ENCODE data around the gene SLITRK1. TPM values are rescaled to one million over a fixed set of nuclear protein-coding genes. Genes with fewer than 3 reads are reported as not detected.

Gene SLITRK1
- total and polyA plus RNA-seq, 3 experiments from 2014 or later = not detected

DNA sequence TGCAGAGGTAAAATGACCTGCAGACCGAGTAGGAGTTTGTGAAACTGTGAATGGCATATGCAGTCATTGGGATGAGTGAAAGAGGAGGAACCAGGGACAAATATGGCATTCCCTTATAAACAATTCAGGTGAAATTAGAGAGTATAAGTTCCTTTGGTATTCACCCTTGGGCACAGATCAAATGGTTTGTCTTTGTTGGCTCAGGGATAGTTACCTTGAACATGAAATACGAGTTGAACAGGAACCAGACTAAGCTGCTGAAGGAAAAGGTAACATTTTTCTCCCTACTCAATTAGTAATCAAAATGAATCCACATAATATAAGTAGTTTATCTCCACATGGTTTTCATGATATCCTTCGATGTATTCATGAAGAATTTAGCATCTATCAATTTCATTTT, 50.5 kb downstream of the SLITRK1 start:
- H3K27me3 Mint-ChIP-seq = peaks cover 0 to 1% of the 10 kb centered on the region in 2 donors
- Histone ChIP-seq H3K27ac (ENCODE audit: low read depth, low read length) (no peak overlapping the region), H3K27me3 (ENCODE audit: insufficient read depth, low read length, poor library complexity, severe bottlenecking) (no peaks in the 10 kb centered on the region), H3K36me3 (ENCODE audit: insufficient read depth, low read length) (no peaks in the 10 kb centered on the region), H3K9me3 (ENCODE audit: low read length) (no peaks in the 10 kb centered on the region), H3K4me1 (ENCODE audit: insufficient read depth, low read length) (no peaks in the 10 kb centered on the region), H3K4me3 (ENCODE audit: low read length) (no peak overlapping the region)
- no peak overlapping the region for H3K4me3 Mint-ChIP-seq
- POLR2A ChIA-PET = no interaction called here
- no peaks in the 10 kb centered on the region for H3K4me1 Mint-ChIP-seq
- no peaks in the 10 kb centered on the region for H3K36me3 Mint-ChIP-seq
- H3K9me3 Mint-ChIP-seq = peaks cover 0 to 4% (median 0%) of the 10 kb centered on the region in 5 donors
- CTCF ChIA-PET = no interaction called here
- no peak overlapping the region for H3K27ac Mint-ChIP-seq
- no peak for DNase-seq

DNA sequence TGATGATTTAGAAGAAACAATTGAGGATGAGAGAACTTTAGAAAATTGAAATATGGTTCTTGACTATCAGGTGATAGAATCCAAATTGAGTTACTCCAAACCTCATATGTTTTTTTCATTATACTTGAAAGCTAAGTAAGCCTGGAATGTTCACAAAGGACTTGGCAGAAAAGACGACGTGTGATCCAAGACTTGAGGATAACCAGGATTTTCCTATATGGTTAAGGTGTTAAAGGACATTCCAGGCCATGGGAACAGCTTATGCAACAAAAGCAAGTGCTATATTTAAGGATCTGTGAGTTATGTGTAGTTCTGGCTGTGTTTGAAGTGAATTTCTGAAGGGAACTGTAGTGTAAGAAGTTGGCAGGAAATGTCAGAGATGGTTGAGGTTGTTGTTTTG, 52.5 kb downstream of the SLITRK1 start:
- Histone ChIP-seq H3K27me3 (ENCODE audit: insufficient read depth, low read length, poor library complexity, severe bottlenecking) (no peaks in the 10 kb centered on the region), H3K36me3 (ENCODE audit: insufficient read depth, low read length) (no peaks in the 10 kb centered on the region), H3K9me3 (ENCODE audit: low read length) (no peaks in the 10 kb centered on the region), H3K4me3 (ENCODE audit: low read length) (no peak overlapping the region), H3K27ac (ENCODE audit: low read depth, low read length) (no peak overlapping the region), H3K4me1 (ENCODE audit: insufficient read depth, low read length) (no peaks in the 10 kb centered on the region)
- peaks cover 0 to 1% of the 10 kb centered on the region in 2 donors for H3K27me3 Mint-ChIP-seq
- ChIA-PET POLR2A (no interaction called here), CTCF (no interaction called here)
- no peaks in the 10 kb centered on the region for H3K4me1 Mint-ChIP-seq
- no peak overlapping the region for H3K4me3 Mint-ChIP-seq
- peaks cover 0 to 4% (median 0%) of the 10 kb centered on the region in 5 donors for H3K9me3 Mint-ChIP-seq
- no peak overlapping the region for H3K27ac Mint-ChIP-seq
- no peaks in the 10 kb centered on the region for H3K36me3 Mint-ChIP-seq
- no peak for DNase-seq

- Histone ChIP-seq H3K9me3 (ENCODE audit: low read length) (no peaks in the 10 kb centered on the region), H3K4me1 (ENCODE audit: insufficient read depth, low read length) (no peaks in the 10 kb centered on the region), H3K27me3 (ENCODE audit: insufficient read depth, low read length, poor library complexity, severe bottlenecking) (no peaks in the 10 kb centered on the region), H3K36me3 (ENCODE audit: insufficient read depth, low read length) (no peaks in the 10 kb centered on the region), H3K4me3 (ENCODE audit: low read length) (no peak overlapping the region), H3K27ac (ENCODE audit: low read depth, low read length) (no peak overlapping the region)
- no peak for DNase-seq
- CTCF ChIA-PET = no interaction called here
- no peak overlapping the region for H3K4me3 Mint-ChIP-seq
- peaks cover 0 to 4% (median 0%) of the 10 kb centered on the region in 5 donors for H3K9me3 Mint-ChIP-seq
- H3K4me1 Mint-ChIP-seq = no peaks in the 10 kb centered on the region
- no peaks in the 10 kb centered on the region for H3K27me3 Mint-ChIP-seq
- no peak overlapping the region for H3K27ac Mint-ChIP-seq
- no peaks in the 10 kb centered on the region for H3K36me3 Mint-ChIP-seq
- POLR2A ChIA-PET = no interaction called here
These were observed 54.9 kb downstream of the SLITRK1 start for GRCh38 chr13:83827338-83827737.
